IPS-20b (cell line): ENCODE data around the gene CRADD.

Source experiments
- H3K27ac ChIP-seq: one replicate; pipeline ENCODE4 v1.5.1; 2013; ENCODE audit warnings: low read length
- H3K27me3 ChIP-seq: 2 replicates; pipeline ENCODE4 v1.6.1; 2013; ENCODE audit warnings: mild to moderate bottlenecking, low read length, inconsistent platforms; ENCODE audit not compliant: insufficient read depth
- H3K36me3 ChIP-seq: 2 replicates; pipeline ENCODE4 v1.6.1; 2013; ENCODE audit warnings: low read depth, mild to moderate bottlenecking, inconsistent platforms, low read length, moderate library complexity; ENCODE audit not compliant: insufficient read depth
- H3K4me1 ChIP-seq: 2 replicates; pipeline ENCODE4 v1.6.1; 2013; ENCODE audit warnings: mild to moderate bottlenecking, control low read depth, inconsistent platforms, low read length, moderate library complexity; ENCODE audit not compliant: insufficient read depth
- H3K4me3 ChIP-seq: 2 replicates; pipeline ENCODE4 v1.5.1; 2013; ENCODE audit warnings: mild to moderate bottlenecking, low read length, inconsistent platforms
- H3K9ac ChIP-seq: 2 replicates; pipeline ENCODE4 v1.6.1; 2013; ENCODE audit warnings: low read depth, mild to moderate bottlenecking, inconsistent platforms, low read length, moderate library complexity
- H3K9me3 ChIP-seq: 2 replicates; pipeline ENCODE4 v1.6.1; 2013; ENCODE audit warnings: mild to moderate bottlenecking, low read depth, low read length, inconsistent platforms; ENCODE audit not compliant: insufficient read depth

The CRADD gene

GRCh38 chr12:93741659-93742109, 64.5 kb downstream of the CRADD start:
- peak overlapping the region; percentile 86 for H3K27ac ChIP-seq

GRCh38 chr12:93742110-93742934, 65.1 kb downstream of the CRADD start:
- Histone ChIP-seq H3K4me1 (peaks cover 37% of the 10 kb centered on the region; the same call in 1 of the 2 replicates), H3K27ac (peak overlapping the region; percentile 98), H3K4me3 (peak overlapping the region; percentile 85), H3K27me3 (no peaks in the 10 kb centered on the region), H3K9me3 (no peaks in the 10 kb centered on the region), H3K9ac (peak overlapping the region; percentile 91), H3K36me3 (no peaks in the 10 kb centered on the region)

More at GRCh38 chr12:93741659-93742109, 64.5 kb downstream of the CRADD start:
- Histone ChIP-seq H3K9ac (peak overlapping the region; percentile 91), H3K27me3 (no peaks in the 10 kb centered on the region), H3K9me3 (no peaks in the 10 kb centered on the region), H3K4me3 (peak overlapping the region; percentile 85), H3K36me3 (no peaks in the 10 kb centered on the region), H3K4me1 (peaks cover 37% of the 10 kb centered on the region; the same call in 1 of the 2 replicates)

- H3K4me1 ChIP-seq, result peaks cover 33% of the 10 kb centered on the region; the same call in 1 of the 2 replicates
- no peaks in the 10 kb centered on the region for H3K36me3 ChIP-seq
- H3K9ac ChIP-seq, result peak overlapping the region; percentile 91; the same call in 1 of the 2 replicates
- no peaks in the 10 kb centered on the region for H3K27me3 ChIP-seq
- H3K9me3 ChIP-seq, result no peaks in the 10 kb centered on the region
- peak overlapping the region; percentile 85 for H3K4me3 ChIP-seq
- peak overlapping the region; percentile 98 for H3K27ac ChIP-seq
Observed at GRCh38 chr12:93743229-93743998, 66.2 kb downstream of the CRADD start.

DNA sequence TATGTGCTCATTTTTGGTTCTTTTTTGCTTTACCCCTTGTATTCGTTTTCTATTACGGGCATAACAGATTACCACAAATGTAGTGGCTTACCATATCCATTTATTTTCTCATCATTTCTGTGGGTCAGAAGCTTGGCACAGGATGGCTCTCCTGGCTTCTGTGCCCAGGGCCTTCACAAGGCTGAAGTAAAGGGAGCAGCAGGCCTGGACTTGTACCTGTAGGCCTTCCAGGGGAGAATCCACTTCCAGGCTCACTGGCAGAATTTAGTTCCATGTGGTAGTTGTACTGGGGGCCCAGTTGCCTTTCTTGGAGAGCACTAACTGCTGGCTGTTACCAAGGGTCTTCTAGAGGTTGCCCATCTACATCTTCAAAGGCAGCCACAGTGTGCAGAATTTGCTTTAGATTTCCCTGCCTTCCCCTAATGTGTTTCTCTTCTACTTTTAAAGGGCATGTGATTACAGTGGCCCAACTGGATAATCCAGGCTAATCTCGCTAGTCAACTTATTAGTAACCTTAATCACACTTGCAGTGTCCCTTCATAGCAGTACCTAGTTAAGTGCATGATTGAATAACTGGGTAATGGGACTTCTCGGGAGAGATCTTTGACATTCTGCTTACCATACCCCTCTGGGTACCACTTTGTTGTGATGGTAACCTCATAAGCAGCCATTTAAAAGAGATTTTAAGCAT, 67.0 kb downstream of the CRADD start:
- no peaks in the 10 kb centered on the region for H3K9me3 ChIP-seq
- H3K4me1 ChIP-seq, result peaks cover 33% of the 10 kb centered on the region; the same call in 1 of the 2 replicates
- no peak overlapping the region for H3K4me3 ChIP-seq
- peak overlapping the region; percentile 27; the same call in 1 of the 2 replicates for H3K9ac ChIP-seq
- H3K27me3 ChIP-seq, result no peaks in the 10 kb centered on the region
- H3K27ac ChIP-seq, result no peak overlapping the region
- H3K36me3 ChIP-seq, result no peaks in the 10 kb centered on the region

GRCh38 chr12:93745286-93745685, 68.1 kb downstream of the CRADD start:
- Histone ChIP-seq H3K9ac (no peak overlapping the region), H3K9me3 (no peaks in the 10 kb centered on the region), H3K36me3 (no peaks in the 10 kb centered on the region), H3K4me1 (peaks cover 25% of the 10 kb centered on the region; the same call in 1 of the 2 replicates), H3K4me3 (no peak overlapping the region), H3K27me3 (no peaks in the 10 kb centered on the region), H3K27ac (no peak overlapping the region)

DNA sequence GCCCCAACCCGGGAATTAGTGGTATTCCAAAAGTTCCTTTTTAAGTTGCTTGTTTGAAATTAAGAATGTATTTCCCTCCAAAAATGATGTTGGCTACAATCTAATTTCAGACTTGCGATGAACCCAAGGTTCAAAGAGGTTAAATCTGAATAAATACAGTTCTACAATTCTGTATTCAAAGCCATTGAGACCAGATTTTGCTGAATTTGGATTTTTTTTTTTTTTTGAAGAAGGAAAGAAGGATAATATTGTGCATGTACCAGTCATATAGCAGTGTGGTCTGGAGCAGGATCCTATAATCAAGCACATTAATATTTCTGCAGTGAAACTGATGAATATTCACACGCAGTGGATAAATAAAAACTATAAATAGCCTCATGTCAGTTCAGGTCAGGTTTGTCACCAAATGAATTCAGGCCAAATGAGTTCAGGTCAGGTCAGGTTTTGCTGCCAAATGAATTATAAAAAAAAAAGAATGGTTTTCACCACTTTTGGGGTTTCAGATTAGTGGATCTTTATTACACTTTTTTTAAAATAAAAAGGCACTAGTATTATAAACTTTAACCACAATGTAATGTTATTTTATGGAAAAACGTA, 69.5 kb downstream of the CRADD start:
- Histone ChIP-seq H3K4me1 (peaks cover 12% of the 10 kb centered on the region; the same call in 1 of the 2 replicates), H3K36me3 (no peaks in the 10 kb centered on the region), H3K4me3 (no peak overlapping the region), H3K9me3 (no peaks in the 10 kb centered on the region), H3K27ac (no peak overlapping the region), H3K9ac (no peak overlapping the region), H3K27me3 (no peaks in the 10 kb centered on the region)

DNA sequence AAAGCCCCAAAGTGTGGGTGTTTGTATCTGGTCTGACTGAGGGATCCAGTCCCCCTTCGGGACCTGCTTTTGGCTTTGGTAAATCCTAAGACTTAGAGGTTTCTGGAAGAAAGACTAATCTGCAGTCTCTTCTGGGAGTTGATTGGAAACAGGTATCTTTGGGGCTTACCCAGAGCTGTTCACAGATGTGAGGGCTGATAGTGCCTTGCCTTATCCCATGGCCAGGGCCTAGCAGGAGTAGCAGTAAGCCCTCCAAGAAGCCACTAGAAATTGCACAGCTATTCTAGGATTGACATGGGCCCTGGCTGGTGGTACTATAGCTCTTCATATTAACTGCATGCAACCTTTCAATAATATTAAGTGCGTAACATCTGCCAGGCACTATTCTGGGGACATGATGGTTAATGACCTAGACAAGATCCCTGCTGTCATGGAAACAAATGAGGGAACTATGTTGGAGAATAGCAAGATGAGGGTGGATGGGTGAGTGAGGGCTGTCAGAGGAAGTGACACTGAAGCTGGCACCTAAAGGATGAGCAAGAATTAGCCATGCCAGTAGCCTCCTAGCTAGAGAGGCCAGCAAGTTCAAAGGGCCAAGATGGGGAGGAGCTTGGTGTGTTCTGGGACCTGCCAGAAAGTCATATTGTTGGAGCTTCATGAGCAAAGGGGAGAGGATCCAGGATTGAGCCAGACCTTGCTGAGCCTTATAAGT, 71.7 kb downstream of the CRADD start:
- Histone ChIP-seq H3K4me3 (no peak overlapping the region), H3K4me1 (peaks cover 5% of the 10 kb centered on the region; the same call in 1 of the 2 replicates), H3K27ac (no peak overlapping the region), H3K9ac (no peak overlapping the region), H3K27me3 (no peaks in the 10 kb centered on the region), H3K9me3 (peaks cover 14% of the 10 kb centered on the region), H3K36me3 (no peaks in the 10 kb centered on the region)

GRCh38 chr12:93749515-93749914, 72.3 kb downstream of the CRADD start:
- no peak overlapping the region for H3K9ac ChIP-seq
- no peak overlapping the region for H3K4me3 ChIP-seq
- H3K9me3 ChIP-seq, result peaks cover 19% of the 10 kb centered on the region
- no peaks in the 10 kb centered on the region; the same call in 1 of the 2 replicates for H3K4me1 ChIP-seq
- H3K27me3 ChIP-seq, result no peaks in the 10 kb centered on the region
- H3K36me3 ChIP-seq, result no peaks in the 10 kb centered on the region
- H3K27ac ChIP-seq, result no peak overlapping the region

- Histone ChIP-seq H3K4me3 (no peak overlapping the region), H3K27ac (no peak overlapping the region), H3K9me3 (peaks cover 23% of the 10 kb centered on the region), H3K36me3 (no peaks in the 10 kb centered on the region), H3K27me3 (no peaks in the 10 kb centered on the region), H3K4me1 (no peaks in the 10 kb centered on the region; the same call in 1 of the 2 replicates), H3K9ac (no peak overlapping the region)
Observed at GRCh38 chr12:93750056-93750455, 72.9 kb downstream of the CRADD start.

- Histone ChIP-seq H3K36me3 (no peaks in the 10 kb centered on the region), H3K9me3 (peaks cover 25% of the 10 kb centered on the region), H3K4me1 (no peaks in the 10 kb centered on the region), H3K9ac (no peak overlapping the region), H3K4me3 (no peak overlapping the region), H3K27me3 (no peaks in the 10 kb centered on the region), H3K27ac (no peak overlapping the region)
Observed at GRCh38 chr12:93751864-93752610, 74.9 kb downstream of the CRADD start.
